ENCODE measurements around the gene NAPA.
A peak's percentile ranks its signal among the peaks of the same experiment; 100 is the strongest.

Gene NAPA

DNA sequence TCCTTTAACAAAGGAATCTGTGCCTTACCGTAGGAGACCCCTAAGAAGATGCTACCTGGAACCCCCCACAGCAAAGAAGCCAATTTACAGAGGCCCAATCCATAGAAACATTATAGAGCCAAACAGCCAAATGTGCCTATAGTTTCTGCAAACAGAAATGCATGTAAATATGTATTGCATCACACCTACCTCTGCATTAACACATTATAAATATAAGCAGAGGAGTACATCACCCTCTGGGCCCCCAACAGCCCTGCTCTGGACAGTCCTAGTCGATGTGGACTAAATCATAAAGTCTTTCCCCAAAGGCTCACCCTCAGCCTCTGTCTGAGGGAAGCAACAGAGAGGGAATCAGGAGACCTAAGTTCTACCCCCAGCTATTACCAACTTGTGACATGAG, 32.3 kb upstream of the NAPA start:
- no peak for DNase-seq (ENCODE audit: low read depth)
- in situ Hi-C loops (cut with HindIII; ENCODE audit: low sequenced_read_pairs): no loop called here
- TF ChIP-seq, protein P1, sequence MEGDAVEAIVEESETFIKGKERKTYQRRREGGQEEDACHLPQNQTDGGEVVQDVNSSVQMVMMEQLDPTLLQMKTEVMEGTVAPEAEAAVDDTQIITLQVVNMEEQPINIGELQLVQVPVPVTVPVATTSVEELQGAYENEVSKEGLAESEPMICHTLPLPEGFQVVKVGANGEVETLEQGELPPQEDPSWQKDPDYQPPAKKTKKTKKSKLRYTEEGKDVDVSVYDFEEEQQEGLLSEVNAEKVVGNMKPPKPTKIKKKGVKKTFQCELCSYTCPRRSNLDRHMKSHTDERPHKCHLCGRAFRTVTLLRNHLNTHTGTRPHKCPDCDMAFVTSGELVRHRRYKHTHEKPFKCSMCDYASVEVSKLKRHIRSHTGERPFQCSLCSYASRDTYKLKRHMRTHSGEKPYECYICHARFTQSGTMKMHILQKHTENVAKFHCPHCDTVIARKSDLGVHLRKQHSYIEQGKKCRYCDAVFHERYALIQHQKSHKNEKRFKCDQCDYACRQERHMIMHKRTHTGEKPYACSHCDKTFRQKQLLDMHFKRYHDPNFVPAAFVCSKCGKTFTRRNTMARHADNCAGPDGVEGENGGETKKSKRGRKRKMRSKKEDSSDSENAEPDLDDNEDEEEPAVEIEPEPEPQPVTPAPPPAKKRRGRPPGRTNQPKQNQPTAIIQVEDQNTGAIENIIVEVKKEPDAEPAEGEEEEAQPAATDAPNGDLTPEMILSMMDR (IDR thresholded peaks at IDR 0.05; ENCODE audit: low read depth, low read length, missing control alignments): no peak
- H3K4me3 ChIP-seq (ENCODE audit: low read depth, low read length): no peak overlapping the region

DNA sequence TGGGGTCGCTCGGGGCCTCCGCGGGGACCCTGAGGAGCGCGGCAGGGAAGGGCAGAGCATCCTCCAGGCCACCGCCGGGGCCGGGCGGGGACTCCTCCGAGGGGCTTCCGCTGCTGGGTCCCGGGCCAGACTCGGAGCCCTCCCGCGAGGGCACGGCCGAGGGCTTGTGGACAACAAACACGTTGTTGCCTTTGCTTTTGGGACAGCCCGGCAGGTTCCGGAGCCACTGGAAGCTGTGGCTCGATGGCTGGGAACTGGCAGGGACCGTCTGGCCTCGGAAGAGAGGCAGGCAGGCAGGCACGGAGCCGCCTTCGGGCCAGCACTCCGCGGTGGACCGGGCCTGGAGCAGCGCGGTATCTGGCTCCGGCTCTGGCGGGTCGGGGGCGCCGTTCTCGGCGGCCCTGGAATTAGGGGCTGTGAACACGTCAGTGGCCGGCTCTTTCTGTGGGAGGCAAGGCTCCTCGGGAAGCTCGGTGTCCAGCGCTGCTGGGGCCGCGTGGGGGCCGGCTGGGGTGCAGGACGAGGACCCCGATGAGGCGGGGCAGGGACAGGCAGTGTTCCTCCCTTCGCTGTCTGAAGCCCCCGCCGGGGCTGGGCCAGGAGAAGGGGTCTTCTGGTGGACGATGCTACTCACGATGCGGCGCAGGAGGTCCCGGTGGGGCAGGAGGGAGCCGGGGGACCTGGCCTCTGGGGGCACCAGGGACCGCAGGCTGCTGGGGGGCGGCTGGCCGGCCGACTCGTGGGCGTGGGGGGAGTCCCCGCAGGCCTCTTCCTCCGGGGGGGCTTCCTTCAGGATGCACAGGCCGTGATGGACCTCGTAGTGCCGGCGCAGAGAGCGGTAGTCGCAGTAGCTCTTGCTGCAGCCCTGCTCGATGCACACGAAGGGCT, 30.4 kb upstream of the NAPA start:
- peak overlapping the region; percentile 5 for H3K4me3 ChIP-seq (ENCODE audit: low read depth, low read length)
- TF ChIP-seq, protein P1 (IDR thresholded peaks at IDR 0.05; ENCODE audit: low read depth, low read length, missing control alignments): no peak
- in situ Hi-C loops (cut with HindIII; ENCODE audit: low sequenced_read_pairs): no loop called here
- DNase-seq (ENCODE audit: low read depth): no peak

DNA sequence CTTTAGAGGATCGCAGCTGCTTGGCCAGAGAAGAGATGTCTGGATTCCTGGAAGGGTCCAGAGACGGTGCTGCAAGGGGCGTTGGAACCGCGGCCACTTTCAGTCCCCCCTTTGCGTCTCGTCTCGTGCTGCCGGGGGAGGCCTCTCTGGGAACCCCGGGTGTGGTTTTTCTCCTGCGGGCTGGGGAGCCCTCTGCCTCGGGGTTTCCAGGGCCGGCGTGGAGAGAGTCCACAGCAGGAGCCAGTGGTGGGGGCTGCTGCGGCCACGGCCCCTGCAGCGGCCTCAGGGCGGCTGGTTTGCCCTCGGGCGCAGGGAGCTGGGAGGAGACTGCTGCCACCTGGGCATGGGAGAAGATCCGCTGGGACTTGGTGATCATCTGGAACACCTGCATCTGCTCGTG, 29.6 kb upstream of the NAPA start:
- no peak for DNase-seq (ENCODE audit: low read depth)
- TF ChIP-seq, protein P1 (IDR thresholded peaks at IDR 0.05; ENCODE audit: low read depth, low read length, missing control alignments): no peak
- H3K4me3 ChIP-seq (ENCODE audit: low read depth, low read length): no peak overlapping the region
- in situ Hi-C loops (cut with HindIII; ENCODE audit: low sequenced_read_pairs): no loop called here

DNA sequence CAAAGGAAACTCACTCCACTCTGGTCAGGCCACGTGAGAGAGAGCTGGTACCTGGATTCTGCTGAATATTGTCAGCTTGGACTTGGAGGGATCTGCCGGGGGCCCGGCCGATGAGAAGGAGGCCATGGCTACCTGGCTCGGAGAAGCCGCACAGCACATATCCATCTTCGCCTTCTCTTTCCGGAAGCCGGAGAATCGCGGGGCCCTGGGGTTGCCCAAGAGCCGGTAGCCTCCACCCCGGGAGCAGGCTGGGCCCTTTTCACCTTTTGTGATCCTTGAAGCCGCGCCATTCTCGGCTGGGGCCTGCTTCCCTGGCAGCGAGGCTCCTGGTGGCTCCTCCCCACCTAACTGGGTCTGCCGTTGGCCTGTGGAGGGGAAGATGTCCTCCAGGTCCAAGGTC, 29.2 kb upstream of the NAPA start:
- TF ChIP-seq, protein P1 (IDR thresholded peaks at IDR 0.05; ENCODE audit: low read depth, low read length, missing control alignments): no peak
- no peak overlapping the region for H3K4me3 ChIP-seq (ENCODE audit: low read depth, low read length)
- DNase-seq (ENCODE audit: low read depth): no peak
- in situ Hi-C loops (cut with HindIII; ENCODE audit: low sequenced_read_pairs): no loop called here

DNA sequence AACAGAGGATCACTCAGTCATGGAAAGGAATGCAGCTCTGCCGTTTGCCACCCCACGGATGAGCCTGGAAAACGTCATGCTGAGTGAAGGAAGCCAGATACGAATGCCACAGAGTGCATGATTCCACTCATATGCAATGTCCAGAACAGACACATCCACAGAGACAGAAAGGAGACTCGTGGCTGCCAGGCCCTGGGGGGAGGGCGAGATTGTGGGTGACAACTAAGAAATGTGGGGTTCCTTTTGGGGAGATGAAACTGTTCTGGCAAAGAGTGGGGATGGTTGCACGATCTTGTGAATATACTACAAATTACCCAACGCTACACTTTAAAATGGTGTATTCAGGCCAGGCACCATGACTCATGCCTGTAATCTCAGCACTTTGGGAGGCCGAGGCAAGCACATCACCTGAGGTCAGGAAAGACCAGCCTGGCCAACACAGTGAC, 27.2 kb upstream of the NAPA start:
- in situ Hi-C loops (cut with HindIII; ENCODE audit: low sequenced_read_pairs): no loop called here
- no peak overlapping the region for H3K4me3 ChIP-seq (ENCODE audit: low read depth, low read length)
- TF ChIP-seq, protein P1 (IDR thresholded peaks at IDR 0.05; ENCODE audit: low read depth, low read length, missing control alignments): no peak
- DNase-seq (ENCODE audit: low read depth): no peak

DNA sequence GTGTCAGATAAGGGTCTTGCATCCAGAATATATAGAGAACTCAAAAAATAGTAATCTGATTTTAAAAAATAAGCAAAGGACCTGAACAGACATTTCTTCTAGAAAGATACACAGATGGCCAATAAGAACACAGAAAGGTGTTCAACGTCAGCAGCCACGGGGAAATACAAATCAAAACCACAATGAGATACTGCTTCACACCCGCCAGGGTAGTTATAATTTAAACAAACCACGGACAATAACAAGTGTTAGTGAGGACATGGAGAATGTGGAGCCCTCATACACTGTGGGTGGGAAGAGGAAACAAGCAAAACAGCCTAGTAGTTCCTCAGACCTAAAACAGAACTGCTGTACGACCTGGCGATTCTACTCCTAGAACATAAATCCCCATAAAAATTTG, 26.7 kb upstream of the NAPA start:
- H3K4me3 ChIP-seq (ENCODE audit: low read depth, low read length): no peak overlapping the region
- TF ChIP-seq, protein P1 (IDR thresholded peaks at IDR 0.05; ENCODE audit: low read depth, low read length, missing control alignments): no peak
- in situ Hi-C loops (cut with HindIII; ENCODE audit: low sequenced_read_pairs): no loop called here
- DNase-seq (ENCODE audit: low read depth): no peak
